Hematopoietic multipotent progenitor cell treated with erythropoietin and hydrocortisone succinate and interleukin-3 and kit ligand, for 4 days (in vitro differentiated cells): ENCODE data around the gene STK11IP.

ENCODE experiments used
- DNase-seq: peaks from one replicate; pipeline ENCODE4 v3.0.0-alpha.2; 2015

STK11IP gene

GRCh38 chr2:219662566-219662965 is 64.9 kb downstream of the STK11IP start:
- no peak for DNase-seq

GRCh38 chr2:219663116-219663762 is 65.6 kb downstream of the STK11IP start:
- no peak for DNase-seq

- no peak for DNase-seq
These were observed 66.4 kb downstream of the STK11IP start for GRCh38 chr2:219664041-219664440.

- no peak for DNase-seq
These were observed 67.3 kb downstream of the STK11IP start for GRCh38 chr2:219664944-219665343.

- DNase-seq, result no peak
These were observed 68.3 kb downstream of the STK11IP start for GRCh38 chr2:219665926-219666325.
